ENCODE data around the gene KIAA1217.

The KIAA1217 gene

GRCh38 chr10:24561453-24561852 lies 352.5 kb downstream of the KIAA1217 start:
- TF ChIP-seq EZH2phosphoT487 (IDR thresholded peaks at IDR 0.05; ENCODE audit: low read depth): no peak
- H3K27ac ChIP-seq (ENCODE audit: low read length): no peak overlapping the region
- H2AFZ ChIP-seq (ENCODE audit: low read depth, low read length): no peak overlapping the region; the same call in 1 of the 2 replicates
- no peak overlapping the region for H3K9ac ChIP-seq (ENCODE audit: low read length)
- H3K27me3 ChIP-seq (ENCODE audit: low read depth, low read length): no peaks in the 10 kb centered on the region
- no peaks in the 10 kb centered on the region for H4K20me1 ChIP-seq (ENCODE audit: insufficient read depth, low read length)
- no peaks in the 10 kb centered on the region for H3K36me3 ChIP-seq (replicated peaks; ENCODE audit: low read depth, low read length)
- H3K4me1 ChIP-seq (ENCODE audit: low read length): no peaks in the 10 kb centered on the region
- H3K4me3 ChIP-seq (ENCODE audit: low read length): no peak overlapping the region
- H3K79me2 ChIP-seq (ENCODE audit: low read length): no peaks in the 10 kb centered on the region
- no peak overlapping the region for H3K4me2 ChIP-seq (ENCODE audit: low read length)
- no peaks in the 10 kb centered on the region for H3K9me3 ChIP-seq (ENCODE audit: insufficient read depth, low read length)

DNA sequence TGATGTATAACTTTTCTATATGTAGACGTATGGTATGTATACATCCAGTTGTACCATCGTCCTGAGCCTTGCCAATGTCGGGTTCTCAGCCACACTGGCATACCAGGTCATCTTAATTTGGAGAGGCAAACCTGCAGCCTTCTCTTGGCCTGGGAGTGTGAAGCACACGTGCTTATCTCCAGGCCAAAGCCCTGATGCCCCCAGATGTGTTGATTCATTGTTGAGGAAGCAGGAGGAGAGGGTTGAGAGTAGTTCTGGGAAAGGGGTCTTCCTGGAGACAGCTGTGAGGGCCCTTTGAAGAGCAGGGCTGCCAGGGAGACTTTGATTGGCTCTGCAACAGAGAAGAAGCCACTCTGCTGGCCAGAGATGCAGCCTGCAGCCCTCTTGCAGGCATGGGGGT lies 359.1 kb downstream of the KIAA1217 start:
- no peak for TF ChIP-seq EZH2phosphoT487 (IDR thresholded peaks at IDR 0.05; ENCODE audit: low read depth)
- no peak for TF ChIP-seq CTCF (IDR thresholded peaks at IDR 0.05; ENCODE audit: low read depth, low read length)
- H3K27ac ChIP-seq (ENCODE audit: low read length): no peak overlapping the region
- no peaks in the 10 kb centered on the region for H3K79me2 ChIP-seq (ENCODE audit: low read length)
- H4K20me1 ChIP-seq (ENCODE audit: insufficient read depth, low read length): no peaks in the 10 kb centered on the region
- H2AFZ ChIP-seq (ENCODE audit: low read depth, low read length): no peak overlapping the region
- H3K9me3 ChIP-seq (ENCODE audit: insufficient read depth, low read length): no peaks in the 10 kb centered on the region
- H3K9ac ChIP-seq (ENCODE audit: low read length): no peak overlapping the region
- H3K27me3 ChIP-seq (ENCODE audit: low read depth, low read length): no peaks in the 10 kb centered on the region
- H3K4me1 ChIP-seq (ENCODE audit: low read length): no peaks in the 10 kb centered on the region
- no peak overlapping the region for H3K4me3 ChIP-seq (ENCODE audit: low read length)
- no peaks in the 10 kb centered on the region for H3K36me3 ChIP-seq (replicated peaks; ENCODE audit: low read depth, low read length)
- no peak overlapping the region for H3K4me2 ChIP-seq (ENCODE audit: low read length)

- Histone ChIP-seq H3K9ac (ENCODE audit: low read length) (no peak overlapping the region), H2AFZ (ENCODE audit: low read depth, low read length) (no peak overlapping the region)
- TF ChIP-seq CTCF (IDR thresholded peaks at IDR 0.05; ENCODE audit: low read depth, low read length): no peak
- TF ChIP-seq EZH2phosphoT487 (IDR thresholded peaks at IDR 0.05; ENCODE audit: low read depth): no peak
Observed at GRCh38 chr10:24569330-24569796, 360.4 kb downstream of the KIAA1217 start.

GRCh38 chr10:24569828-24570657 lies 361.1 kb downstream of the KIAA1217 start:
- Histone ChIP-seq H3K9ac (ENCODE audit: low read length) (no peak overlapping the region), H3K4me2 (ENCODE audit: low read length) (no peak overlapping the region)

More at GRCh38 chr10:24569330-24569796, 360.4 kb downstream of the KIAA1217 start:
- H3K4me1 ChIP-seq (ENCODE audit: low read length): no peaks in the 10 kb centered on the region
- no peak overlapping the region for H3K27ac ChIP-seq (ENCODE audit: low read length)
- H3K36me3 ChIP-seq (replicated peaks; ENCODE audit: low read depth, low read length): no peaks in the 10 kb centered on the region
- H3K4me2 ChIP-seq (ENCODE audit: low read length): no peak overlapping the region
- H3K9me3 ChIP-seq (ENCODE audit: insufficient read depth, low read length): no peaks in the 10 kb centered on the region
- H3K27me3 ChIP-seq (ENCODE audit: low read depth, low read length): no peaks in the 10 kb centered on the region
- no peaks in the 10 kb centered on the region for H4K20me1 ChIP-seq (ENCODE audit: insufficient read depth, low read length)
- H3K79me2 ChIP-seq (ENCODE audit: low read length): no peaks in the 10 kb centered on the region
- no peak overlapping the region for H3K4me3 ChIP-seq (ENCODE audit: low read length)

More at GRCh38 chr10:24569828-24570657, 361.1 kb downstream of the KIAA1217 start:
- no peaks in the 10 kb centered on the region for H3K27me3 ChIP-seq (ENCODE audit: low read depth, low read length)
- TF ChIP-seq EZH2phosphoT487 (IDR thresholded peaks at IDR 0.05; ENCODE audit: low read depth): no peak
- no peak for TF ChIP-seq CTCF (IDR thresholded peaks at IDR 0.05; ENCODE audit: low read depth, low read length)
- no peaks in the 10 kb centered on the region for H3K9me3 ChIP-seq (ENCODE audit: insufficient read depth, low read length)
- H3K4me1 ChIP-seq (ENCODE audit: low read length): no peaks in the 10 kb centered on the region
- no peaks in the 10 kb centered on the region for H3K36me3 ChIP-seq (replicated peaks; ENCODE audit: low read depth, low read length)
- no peaks in the 10 kb centered on the region for H3K79me2 ChIP-seq (ENCODE audit: low read length)
- H4K20me1 ChIP-seq (ENCODE audit: insufficient read depth, low read length): no peaks in the 10 kb centered on the region
- no peak overlapping the region for H3K4me3 ChIP-seq (ENCODE audit: low read length)
- no peak overlapping the region for H2AFZ ChIP-seq (ENCODE audit: low read depth, low read length)
- H3K27ac ChIP-seq (ENCODE audit: low read length): no peak overlapping the region
